ENCODE data around the gene RCAN1. TPM values are rescaled to one million over a fixed set of nuclear protein-coding genes. Genes with fewer than 3 reads are reported as not detected.

RCAN1 gene
- total RNA-seq, 2 donors from 2014 or later, result 11.7 to 13.3 TPM

DNA sequence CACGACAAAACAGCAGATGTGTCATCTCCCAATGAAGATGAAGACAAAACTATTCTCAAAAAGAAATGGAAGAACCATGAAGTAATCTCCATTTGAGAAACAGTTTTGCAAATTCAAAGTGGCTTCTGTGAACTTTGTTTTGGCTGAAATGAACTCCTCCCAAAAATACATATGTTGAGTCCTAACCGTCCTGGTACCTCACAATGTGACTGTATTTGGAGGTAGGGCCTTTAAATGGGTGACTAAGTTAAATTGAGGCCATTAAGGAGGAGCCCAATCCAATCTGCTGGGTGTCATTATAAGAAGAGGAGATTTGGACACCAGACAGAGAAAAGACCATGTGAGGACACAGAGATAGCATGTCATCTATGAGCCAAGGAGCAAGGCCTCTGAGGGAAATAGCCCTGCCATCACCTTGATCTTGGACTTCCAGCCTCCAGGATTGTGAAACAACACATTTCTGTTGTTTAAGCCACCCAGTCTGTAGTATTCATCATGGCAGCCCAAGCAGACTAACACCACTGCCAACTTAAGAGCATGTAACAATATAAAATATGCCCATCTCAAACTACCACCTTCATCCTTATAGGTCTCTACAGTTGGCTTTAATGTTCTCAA, 64.6 kb downstream of the RCAN1 start:
- Mint-ChIP-seq H3K27ac (no peak overlapping the region), H3K4me3 (no peak overlapping the region), H3K4me1 (ENCODE audit: low read depth) (peaks cover 44% of the 10 kb centered on the region), H3K9me3 (peaks cover 6% of the 10 kb centered on the region in 2 donors), H3K36me3 (ENCODE audit: insufficient read depth in 2 of 2) (peaks cover 8 to 11% of the 10 kb centered on the region in 2 donors), H3K27me3 (ENCODE audit: low read depth) (no peaks in the 10 kb centered on the region)
- DNase-seq (no peak), ATAC-seq (replicated peaks in 1 of 2) (no peak)

DNA sequence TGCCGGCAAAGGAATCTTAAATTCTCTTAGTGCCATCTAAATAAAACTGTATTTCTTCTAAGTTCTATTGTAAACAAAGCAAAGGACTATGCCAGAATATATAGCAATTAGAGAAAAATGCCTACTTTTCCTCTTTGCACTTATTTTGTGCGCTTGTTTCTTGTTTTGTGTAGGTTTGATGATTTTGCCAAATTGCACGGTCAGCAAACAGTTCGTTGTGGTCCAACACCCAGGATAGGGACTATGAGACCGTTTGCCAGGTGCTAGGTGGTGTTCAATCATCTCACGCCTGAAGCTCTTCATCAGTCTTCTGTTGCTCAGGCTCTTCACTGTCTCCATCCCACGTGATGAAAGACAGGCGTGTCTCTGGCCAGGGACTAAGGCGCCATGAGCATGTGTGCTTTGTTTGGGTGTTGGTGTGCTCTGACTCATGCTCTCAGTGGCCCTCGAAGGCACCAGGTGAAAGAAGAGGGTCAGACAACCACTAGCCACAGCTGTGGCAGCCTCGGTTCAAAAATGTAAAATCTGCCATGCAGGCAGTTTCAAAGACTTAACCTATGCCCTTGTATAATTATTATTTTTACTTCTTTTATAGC, 66.0 kb downstream of the RCAN1 start:
- Mint-ChIP-seq H3K27ac (no peak overlapping the region), H3K36me3 (ENCODE audit: insufficient read depth in 2 of 2) (peaks cover 2% of the 10 kb centered on the region in 2 donors), H3K4me3 (no peak overlapping the region), H3K4me1 (ENCODE audit: low read depth) (peaks cover 51% of the 10 kb centered on the region), H3K27me3 (ENCODE audit: low read depth) (no peaks in the 10 kb centered on the region), H3K9me3 (no peaks in the 10 kb centered on the region)
- ATAC-seq (replicated peaks in 1 of 2), result peak in 1 of 2 donors; percentile 31
- peak in 1 of 2 donors; percentile 7 for DNase-seq

DNA sequence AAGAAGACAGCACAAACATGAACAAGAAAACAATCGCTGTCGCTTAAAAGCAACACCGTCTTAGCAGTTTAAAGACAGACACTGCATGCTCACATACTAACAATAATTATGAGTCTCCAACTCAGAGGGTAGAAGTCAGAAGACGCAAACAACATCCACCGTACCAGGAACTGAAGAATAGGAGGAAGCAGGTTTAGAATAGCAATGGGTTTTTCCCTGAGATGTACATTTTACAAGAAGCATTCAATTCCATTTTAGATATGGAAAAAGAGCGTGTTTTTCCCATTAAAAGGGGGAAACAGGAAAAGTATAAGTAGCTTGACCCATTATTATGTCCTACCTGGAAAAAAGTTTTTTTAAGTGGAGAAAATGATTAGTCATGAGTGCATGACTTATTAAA, 68.4 kb downstream of the RCAN1 start:
- peaks cover 0 to 2% of the 10 kb centered on the region in 2 donors for H3K9me3 Mint-ChIP-seq
- ATAC-seq (replicated peaks in 1 of 2) (no peak), DNase-seq (no peak)
- H3K4me1 Mint-ChIP-seq (ENCODE audit: low read depth), result peaks cover 42% of the 10 kb centered on the region
- no peaks in the 10 kb centered on the region for H3K27me3 Mint-ChIP-seq (ENCODE audit: low read depth)
- peak overlapping the region; percentile 13 for H3K27ac Mint-ChIP-seq
- no peak overlapping the region for H3K4me3 Mint-ChIP-seq
- H3K36me3 Mint-ChIP-seq (ENCODE audit: insufficient read depth in 2 of 2), result peaks cover 2 to 5% of the 10 kb centered on the region in 2 donors

DNA sequence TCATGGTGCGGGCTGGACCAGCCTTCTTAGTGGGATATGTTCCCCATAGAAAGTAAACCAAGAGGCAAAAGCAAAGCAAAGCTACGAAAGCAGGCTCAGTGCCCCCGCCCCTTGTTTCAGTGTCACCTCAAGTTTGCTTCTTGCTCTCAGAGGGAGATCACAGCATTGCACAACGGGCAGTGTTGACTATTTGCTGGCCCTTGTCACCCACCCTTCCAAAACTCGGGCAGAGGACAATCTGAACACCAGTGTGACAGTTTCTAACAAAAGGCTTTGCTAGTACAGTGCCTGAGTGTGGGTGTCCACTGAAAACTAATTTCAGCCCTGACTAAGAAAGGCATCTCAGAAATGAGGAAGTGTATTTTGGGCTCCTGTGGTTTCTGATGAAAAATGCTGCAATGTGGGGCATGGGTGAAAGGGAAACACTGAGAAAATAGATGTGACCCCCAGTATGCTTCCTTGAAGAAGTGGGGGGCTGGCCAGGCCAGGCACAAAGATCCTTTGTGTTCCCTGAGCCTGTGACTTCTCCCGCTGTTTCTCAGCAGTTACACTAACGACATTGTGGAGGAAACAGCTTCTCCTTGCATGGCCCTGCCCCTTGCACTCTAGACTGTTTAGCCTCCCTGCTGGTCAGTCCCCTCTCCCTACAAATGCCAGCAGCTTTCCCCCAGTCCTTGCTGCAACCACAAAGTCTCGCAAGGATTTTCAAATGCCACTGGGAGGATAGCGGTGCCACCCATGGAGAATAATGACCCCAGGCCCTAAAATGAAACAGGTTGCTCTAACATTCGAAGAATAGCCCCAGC, 69.6 kb downstream of the RCAN1 start:
- Mint-ChIP-seq H3K27me3 (ENCODE audit: low read depth) (no peaks in the 10 kb centered on the region), H3K9me3 (peaks cover 0 to 2% of the 10 kb centered on the region in 2 donors), H3K4me1 (ENCODE audit: low read depth) (peaks cover 42% of the 10 kb centered on the region), H3K36me3 (ENCODE audit: insufficient read depth in 2 of 2) (peaks cover 2 to 5% of the 10 kb centered on the region in 2 donors), H3K4me3 (peak overlapping the region; percentile 17 to 33), H3K27ac (peak overlapping the region; percentile 35)
- peak; percentile 85 to 88 for ATAC-seq (replicated peaks in 1 of 2)
- peak; percentile 39 to 46 for DNase-seq

DNA sequence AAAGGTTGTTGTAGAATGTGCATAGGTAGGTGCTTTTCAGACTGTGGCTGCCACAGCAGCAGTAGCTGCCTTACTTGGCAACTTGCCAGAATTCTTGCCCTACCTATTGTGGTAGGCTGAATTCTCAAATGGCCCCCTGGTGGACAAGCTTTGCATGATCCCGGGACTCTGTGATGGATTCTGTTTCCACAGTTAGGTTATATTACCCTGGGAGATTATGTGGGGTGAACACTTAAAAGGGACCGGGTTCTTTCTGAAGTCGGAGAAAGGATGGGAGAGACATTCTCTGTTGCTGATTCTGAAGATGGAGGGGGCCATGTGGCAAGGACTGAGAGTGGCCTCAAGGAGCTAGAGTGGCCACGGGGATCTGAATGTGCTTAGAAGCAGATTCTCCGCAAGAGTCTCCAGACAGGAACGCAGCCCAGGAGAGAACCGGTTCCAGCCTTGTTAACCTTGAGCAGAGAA, 70.8 kb downstream of the RCAN1 start:
- DNase-seq (peak; percentile 45 to 59), ATAC-seq (replicated peaks in 1 of 2) (peak; percentile 26 to 37)
- Mint-ChIP-seq H3K27me3 (ENCODE audit: low read depth) (no peaks in the 10 kb centered on the region), H3K4me1 (ENCODE audit: low read depth) (peaks cover 37% of the 10 kb centered on the region), H3K9me3 (peaks cover 0 to 2% of the 10 kb centered on the region in 2 donors), H3K4me3 (peak overlapping the region in 1 of 2 donors; percentile 36), H3K27ac (peak overlapping the region; percentile 16), H3K36me3 (ENCODE audit: insufficient read depth in 2 of 2) (peaks cover 2 to 5% of the 10 kb centered on the region in 2 donors)

DNA sequence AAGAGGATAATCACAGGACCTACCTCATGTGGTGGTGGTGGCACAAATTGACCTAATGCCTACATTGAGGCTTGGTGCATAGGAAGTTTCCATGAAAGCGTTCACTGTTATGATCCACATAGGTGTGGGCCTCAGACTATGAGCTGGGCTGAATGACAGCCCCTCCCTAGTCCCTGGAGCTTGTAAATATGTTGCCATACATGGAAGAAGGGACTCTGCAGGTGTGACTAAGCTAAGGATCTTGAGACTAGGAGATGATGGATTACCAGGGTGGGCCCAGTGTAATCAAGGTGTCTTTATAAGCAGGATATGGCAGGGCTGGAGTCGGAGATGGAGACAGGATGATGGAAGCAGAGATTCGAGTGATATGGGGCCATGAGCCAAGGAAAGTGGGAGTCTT, 71.9 kb downstream of the RCAN1 start:
- Mint-ChIP-seq H3K4me3 (no peak overlapping the region), H3K4me1 (ENCODE audit: low read depth) (peaks cover 33% of the 10 kb centered on the region), H3K27ac (no peak overlapping the region), H3K27me3 (ENCODE audit: low read depth) (no peaks in the 10 kb centered on the region), H3K9me3 (peaks cover 0 to 2% of the 10 kb centered on the region in 2 donors), H3K36me3 (ENCODE audit: insufficient read depth in 2 of 2) (peaks cover 2 to 5% of the 10 kb centered on the region in 2 donors)
- ATAC-seq (replicated peaks in 1 of 2) (no peak), DNase-seq (no peak)

DNA sequence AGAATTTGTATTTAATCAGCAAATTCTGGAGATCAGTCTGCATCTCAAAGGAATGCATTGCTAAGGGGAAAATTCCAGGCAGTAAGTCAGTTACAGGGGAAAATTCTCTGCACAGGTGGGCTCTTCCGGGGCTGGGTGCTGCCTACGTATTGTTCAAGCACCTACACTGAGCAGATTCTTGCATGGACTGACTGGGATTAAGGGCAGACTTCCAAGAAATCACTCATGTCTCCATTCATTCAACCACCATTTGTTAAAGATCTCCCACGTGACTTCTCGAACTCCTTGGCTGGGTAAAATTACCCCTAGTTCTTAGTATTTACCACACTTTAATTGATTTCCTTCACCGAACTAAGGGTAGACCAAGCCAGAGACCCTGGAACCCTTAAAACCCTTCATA, 74.7 kb downstream of the RCAN1 start:
- Mint-ChIP-seq H3K36me3 (ENCODE audit: insufficient read depth in 2 of 2) (peaks cover 2 to 5% of the 10 kb centered on the region in 2 donors), H3K4me3 (no peak overlapping the region), H3K27me3 (ENCODE audit: low read depth) (no peaks in the 10 kb centered on the region), H3K27ac (no peak overlapping the region), H3K9me3 (peaks cover 0 to 2% of the 10 kb centered on the region in 2 donors), H3K4me1 (ENCODE audit: low read depth) (peaks cover 14% of the 10 kb centered on the region)
- ATAC-seq (replicated peaks in 1 of 2) (no peak), DNase-seq (no peak)

DNA sequence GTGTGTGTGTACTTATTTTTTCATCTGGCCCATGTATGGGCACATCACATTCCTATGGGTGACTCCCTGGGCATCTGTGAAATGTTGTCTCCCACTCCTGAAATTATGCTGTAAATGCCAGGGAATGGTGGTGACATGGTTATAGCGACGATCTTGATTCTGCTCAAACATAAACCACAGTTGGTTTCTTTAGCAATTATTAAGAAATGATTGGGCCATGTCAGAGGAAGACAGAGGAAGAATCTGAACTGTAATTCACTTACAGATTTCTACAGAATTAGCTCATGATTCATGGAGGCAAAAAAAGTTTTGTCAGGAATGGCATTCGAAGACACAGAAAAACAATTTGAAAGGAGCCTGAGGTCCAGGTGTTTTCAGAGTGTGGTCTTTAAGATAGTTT, 77.1 kb downstream of the RCAN1 start:
- no peak overlapping the region for H3K27ac Mint-ChIP-seq

DNA sequence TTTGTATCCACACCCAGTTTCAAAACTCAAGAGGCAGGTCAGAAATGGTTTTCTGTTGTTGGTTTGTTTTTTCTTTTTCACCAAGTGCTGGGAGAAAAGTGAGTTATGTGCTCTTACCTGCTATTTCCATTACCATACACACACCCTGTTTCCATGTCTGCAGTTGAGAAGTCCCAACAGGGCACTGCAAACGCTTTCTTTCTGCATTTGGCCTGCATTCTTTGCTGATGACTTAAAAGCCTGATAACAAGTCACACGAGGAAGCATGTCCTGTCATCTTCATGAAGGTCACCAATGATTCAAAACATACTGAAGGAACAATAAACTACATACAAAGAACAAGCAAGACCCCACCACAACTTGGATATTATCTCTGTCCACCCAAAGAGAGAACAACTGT, 78.1 kb downstream of the RCAN1 start:
- H3K27ac Mint-ChIP-seq, result no peak overlapping the region
- no peaks in the 10 kb centered on the region for H3K9me3 Mint-ChIP-seq
- H3K4me3 Mint-ChIP-seq, result no peak overlapping the region
- DNase-seq, result no peak
- peaks cover 10% of the 10 kb centered on the region for H3K4me1 Mint-ChIP-seq (ENCODE audit: low read depth)
- H3K36me3 Mint-ChIP-seq (ENCODE audit: insufficient read depth in 2 of 2), result no peaks in the 10 kb centered on the region
- no peak for ATAC-seq (replicated peaks in 1 of 2)
- H3K27me3 Mint-ChIP-seq (ENCODE audit: low read depth), result no peaks in the 10 kb centered on the region

More for the DNA sequence above, 77.1 kb downstream of the RCAN1 start:
- Mint-ChIP-seq H3K4me3 (no peak overlapping the region), H3K4me1 (ENCODE audit: low read depth) (peaks cover 10% of the 10 kb centered on the region), H3K27me3 (ENCODE audit: low read depth) (no peaks in the 10 kb centered on the region), H3K9me3 (no peaks in the 10 kb centered on the region), H3K36me3 (ENCODE audit: insufficient read depth in 2 of 2) (no peaks in the 10 kb centered on the region)
- no peak for ATAC-seq (replicated peaks in 1 of 2)
- no peak for DNase-seq

DNA sequence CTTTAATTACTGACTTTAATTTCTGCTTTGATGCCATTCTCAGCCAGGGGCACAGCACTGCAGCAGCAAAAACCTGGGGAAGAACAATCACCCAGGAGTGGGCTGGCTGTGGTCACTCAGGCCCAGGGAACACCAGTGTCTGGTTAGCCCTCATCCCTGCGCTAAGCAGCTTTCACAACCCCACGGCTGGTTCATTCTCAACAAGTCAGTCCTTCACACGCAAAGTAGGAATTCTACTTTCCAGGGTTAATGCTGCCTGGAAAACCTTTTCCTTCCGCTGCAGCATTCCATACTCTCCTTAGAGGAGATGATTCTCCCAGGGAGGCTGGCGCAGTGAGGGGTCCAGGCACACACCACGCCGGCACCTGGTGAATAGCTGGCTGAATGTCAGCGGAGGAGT, 78.6 kb downstream of the RCAN1 start:
- DNase-seq (no peak), ATAC-seq (replicated peaks in 1 of 2) (no peak)
- Mint-ChIP-seq H3K4me3 (no peak overlapping the region), H3K27me3 (ENCODE audit: low read depth) (no peaks in the 10 kb centered on the region), H3K27ac (no peak overlapping the region), H3K4me1 (ENCODE audit: low read depth) (peaks cover 10% of the 10 kb centered on the region), H3K9me3 (no peaks in the 10 kb centered on the region), H3K36me3 (ENCODE audit: insufficient read depth in 2 of 2) (no peaks in the 10 kb centered on the region)

DNA sequence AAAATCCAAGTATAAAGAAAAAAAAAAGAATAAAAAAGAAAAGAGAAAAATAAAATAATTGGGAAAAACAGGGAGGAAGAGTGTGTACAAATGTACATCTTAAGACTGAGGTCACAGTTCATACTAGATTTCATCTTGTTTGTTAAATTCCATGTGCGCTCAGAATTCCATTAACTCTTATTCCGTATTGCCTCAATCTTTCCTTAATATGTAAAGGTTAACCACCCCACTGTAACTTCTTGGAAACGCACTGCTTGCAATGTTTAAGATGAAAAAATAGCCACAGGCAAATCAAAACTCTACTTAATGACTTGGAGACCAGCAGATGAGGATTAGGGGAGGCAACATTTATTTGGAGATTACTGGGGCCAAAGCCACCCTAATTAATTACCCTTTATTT, 79.0 kb downstream of the RCAN1 start:
- no peak for DNase-seq
- H3K36me3 Mint-ChIP-seq (ENCODE audit: insufficient read depth in 2 of 2), result peaks cover 0 to 2% of the 10 kb centered on the region in 2 donors
- no peak overlapping the region for H3K27ac Mint-ChIP-seq
- H3K4me3 Mint-ChIP-seq, result no peak overlapping the region
- no peaks in the 10 kb centered on the region for H3K9me3 Mint-ChIP-seq
- H3K27me3 Mint-ChIP-seq (ENCODE audit: low read depth), result no peaks in the 10 kb centered on the region
- peaks cover 10% of the 10 kb centered on the region for H3K4me1 Mint-ChIP-seq (ENCODE audit: low read depth)
- ATAC-seq (replicated peaks in 1 of 2), result no peak

DNA sequence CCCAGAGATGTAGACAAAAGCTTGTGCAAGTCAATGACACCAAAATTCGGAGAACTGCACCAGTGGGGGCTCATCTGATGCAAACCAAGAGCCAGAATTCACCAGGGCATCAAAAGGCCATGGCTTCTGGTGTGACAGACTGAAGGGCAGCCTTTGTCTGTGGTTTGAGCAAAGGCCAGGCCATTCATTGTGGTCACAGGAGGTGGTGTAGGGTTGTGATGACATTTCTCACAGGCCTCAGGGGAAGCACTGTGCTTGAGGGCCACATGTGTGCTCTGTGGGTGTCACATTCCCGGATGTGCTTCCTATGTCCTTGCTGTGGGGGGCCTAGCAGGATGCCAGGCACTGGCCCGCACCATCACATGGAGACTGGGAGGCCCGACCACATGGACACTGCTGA, 80.4 kb downstream of the RCAN1 start:
- Mint-ChIP-seq H3K4me3 (no peak overlapping the region), H3K4me1 (ENCODE audit: low read depth) (peaks cover 15% of the 10 kb centered on the region), H3K36me3 (ENCODE audit: insufficient read depth in 2 of 2) (peaks cover 0 to 2% of the 10 kb centered on the region in 2 donors), H3K27ac (no peak overlapping the region), H3K27me3 (ENCODE audit: low read depth) (no peaks in the 10 kb centered on the region), H3K9me3 (peaks cover 2 to 5% of the 10 kb centered on the region in 2 donors)
- peak; percentile 78 to 87 for ATAC-seq (replicated peaks in 1 of 2)
- DNase-seq, result peak in 1 of 2 donors; percentile 17

DNA sequence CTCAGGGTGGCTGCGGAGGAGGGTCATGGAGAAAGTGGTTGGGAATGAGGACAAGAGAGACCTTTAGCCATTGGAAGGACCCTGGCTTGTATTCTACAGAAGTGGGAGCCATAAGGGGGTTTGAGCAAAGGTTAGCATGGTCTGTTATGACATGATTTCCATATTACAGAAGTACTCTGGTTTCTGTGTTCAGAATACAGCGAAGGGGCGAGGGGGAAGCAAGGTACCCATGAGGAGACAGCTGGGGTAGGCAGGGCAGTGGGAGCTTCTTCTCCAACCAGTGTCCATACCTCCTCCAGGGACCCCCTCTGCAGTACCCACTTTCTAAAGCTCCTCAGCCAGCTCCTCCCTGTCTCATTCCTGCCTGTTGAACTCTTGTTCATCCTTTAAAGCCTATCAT, 81.0 kb downstream of the RCAN1 start:
- no peak overlapping the region for H3K4me3 Mint-ChIP-seq
- H3K27me3 Mint-ChIP-seq (ENCODE audit: low read depth), result no peaks in the 10 kb centered on the region
- H3K36me3 Mint-ChIP-seq (ENCODE audit: insufficient read depth in 2 of 2), result peaks cover 0 to 2% of the 10 kb centered on the region in 2 donors
- peaks cover 2 to 5% of the 10 kb centered on the region in 2 donors for H3K9me3 Mint-ChIP-seq
- peaks cover 15% of the 10 kb centered on the region for H3K4me1 Mint-ChIP-seq (ENCODE audit: low read depth)
- no peak for DNase-seq
- peak in 1 of 2 donors; percentile 15 for ATAC-seq (replicated peaks in 1 of 2)
- H3K27ac Mint-ChIP-seq, result no peak overlapping the region

All from activated T-cell treated with anti-CD3 and anti-CD28 coated beads, Interleukin-2, amount 50 U/mL, for 72 hours (primary cell).